ENCODE measurements around the gene MTCL1. TPM values are rescaled to one million over a fixed set of nuclear protein-coding genes. Genes with fewer than 3 reads are reported as not detected.

The MTCL1 gene
- total RNA-seq, 2 experiments from 2014 or later = 0.14 to 0.43 TPM

- Mint-ChIP-seq H3K27ac (no peak overlapping the region), H3K4me1 (peaks cover 9% of the 10 kb centered on the region), H3K4me3 (no peak overlapping the region), H3K27me3 (no peaks in the 10 kb centered on the region), H3K36me3 (no peaks in the 10 kb centered on the region), H3K9me3 (no peaks in the 10 kb centered on the region)
- DNase-seq = no peak
Measured at GRCh38 chr18:8803063-8803795, 97.9 kb downstream of the MTCL1 start.

DNA sequence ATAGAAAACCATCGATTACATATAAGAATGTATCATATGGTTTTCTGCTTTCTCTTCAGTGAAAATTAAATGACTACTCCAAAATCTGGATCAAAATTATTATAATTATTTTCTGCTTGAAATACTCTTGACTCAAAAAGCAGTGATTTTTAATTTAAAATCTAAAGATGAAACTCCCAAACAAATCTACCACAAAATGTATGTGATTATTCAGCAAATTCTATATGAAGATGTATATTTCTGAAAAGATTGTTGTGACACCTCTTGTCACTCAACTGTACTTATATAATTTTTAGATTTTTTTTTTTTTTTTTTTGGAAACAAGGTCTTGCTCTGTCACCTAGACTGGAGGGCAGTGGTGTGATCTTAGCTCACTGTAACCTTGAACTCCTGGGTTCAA lies 98.6 kb downstream of the MTCL1 start:
- H3K4me3 Mint-ChIP-seq = no peak overlapping the region
- no peaks in the 10 kb centered on the region for H3K9me3 Mint-ChIP-seq
- peaks cover 9% of the 10 kb centered on the region for H3K4me1 Mint-ChIP-seq
- no peak overlapping the region for H3K27ac Mint-ChIP-seq
- H3K36me3 Mint-ChIP-seq = no peaks in the 10 kb centered on the region
- DNase-seq = no peak
- no peaks in the 10 kb centered on the region for H3K27me3 Mint-ChIP-seq

GRCh38 chr18:8805552-8805951 lies 100.2 kb downstream of the MTCL1 start:
- no peaks in the 10 kb centered on the region for H3K36me3 Mint-ChIP-seq
- H3K9me3 Mint-ChIP-seq = no peaks in the 10 kb centered on the region
- H3K27me3 Mint-ChIP-seq = no peaks in the 10 kb centered on the region
- H3K27ac Mint-ChIP-seq = no peak overlapping the region
- H3K4me1 Mint-ChIP-seq = peaks cover 9% of the 10 kb centered on the region
- no peak overlapping the region for H3K4me3 Mint-ChIP-seq
- DNase-seq = no peak

DNA sequence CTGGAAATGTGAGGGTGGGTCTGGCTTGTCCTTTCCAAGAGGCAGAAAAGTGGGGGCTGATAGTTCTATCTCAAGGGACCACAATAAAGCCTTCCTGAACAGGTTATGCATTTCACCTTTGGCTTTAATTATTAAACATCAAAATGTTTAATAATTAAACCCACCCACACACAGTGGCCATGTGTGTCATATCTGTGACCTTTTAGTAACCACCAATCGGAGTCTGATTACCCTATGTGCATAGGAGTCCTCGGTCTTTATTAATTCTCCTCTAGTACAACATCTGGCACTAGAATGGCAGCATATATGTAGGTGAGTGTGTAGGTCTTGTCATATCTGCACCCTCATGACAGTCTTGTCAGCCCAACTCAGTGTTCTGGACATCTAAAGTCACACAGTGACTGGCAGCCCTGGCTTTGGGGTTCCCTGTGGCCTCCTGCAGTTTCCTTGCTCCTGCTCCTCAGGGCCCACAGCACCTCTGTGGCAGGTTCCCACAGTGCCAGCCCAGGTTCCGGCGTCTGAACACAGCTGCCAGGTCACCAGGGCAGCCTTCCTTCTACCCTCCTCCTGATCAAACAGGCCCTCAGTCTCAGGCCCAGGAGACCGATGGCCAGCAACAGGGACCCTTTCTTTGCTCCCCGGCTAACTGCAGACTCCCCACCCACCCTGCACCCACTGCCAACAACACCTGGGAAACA lies 100.9 kb downstream of the MTCL1 start:
- no peak for DNase-seq
- Mint-ChIP-seq H3K4me3 (no peak overlapping the region), H3K9me3 (no peaks in the 10 kb centered on the region), H3K4me1 (peaks cover 13% of the 10 kb centered on the region), H3K27ac (no peak overlapping the region), H3K27me3 (no peaks in the 10 kb centered on the region), H3K36me3 (no peaks in the 10 kb centered on the region)

DNA sequence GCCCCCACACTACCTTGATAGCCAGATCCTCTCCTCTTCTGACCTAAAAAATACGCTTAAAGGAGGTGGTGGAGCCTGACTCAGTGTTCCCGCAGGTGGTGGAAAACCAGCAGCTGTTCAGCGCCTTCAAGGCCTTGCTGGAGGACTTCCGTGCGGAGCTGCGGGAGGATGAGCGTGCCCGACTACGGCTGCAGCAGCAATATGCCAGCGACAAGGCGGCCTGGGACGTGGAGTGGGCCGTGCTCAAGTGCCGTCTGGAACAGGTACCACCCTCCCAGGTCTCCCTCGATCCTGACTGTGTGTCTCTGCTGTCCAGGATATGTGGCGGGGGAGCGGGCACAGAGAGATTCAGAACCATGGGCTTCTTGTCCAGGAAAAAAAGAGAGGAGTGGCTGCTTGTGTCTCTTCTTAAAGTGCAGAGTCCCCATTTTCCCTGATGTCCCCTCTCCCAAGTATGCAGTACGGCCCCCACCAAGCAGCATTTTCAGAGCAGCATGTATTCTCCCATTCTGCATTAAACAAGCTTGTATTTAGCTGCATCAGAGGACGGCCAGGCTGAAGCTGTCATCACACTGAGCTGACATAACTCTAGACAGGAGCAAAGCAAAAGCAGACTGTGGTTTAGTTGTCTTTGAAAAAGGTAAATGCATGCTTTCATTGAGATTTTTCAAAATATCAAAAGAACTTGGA lies 101.6 kb downstream of the MTCL1 start:
- H3K4me1 Mint-ChIP-seq = peaks cover 13% of the 10 kb centered on the region
- H3K36me3 Mint-ChIP-seq = no peaks in the 10 kb centered on the region
- no peak overlapping the region for H3K4me3 Mint-ChIP-seq
- DNase-seq = no peak
- no peaks in the 10 kb centered on the region for H3K27me3 Mint-ChIP-seq
- no peak overlapping the region for H3K27ac Mint-ChIP-seq
- no peaks in the 10 kb centered on the region for H3K9me3 Mint-ChIP-seq

DNA sequence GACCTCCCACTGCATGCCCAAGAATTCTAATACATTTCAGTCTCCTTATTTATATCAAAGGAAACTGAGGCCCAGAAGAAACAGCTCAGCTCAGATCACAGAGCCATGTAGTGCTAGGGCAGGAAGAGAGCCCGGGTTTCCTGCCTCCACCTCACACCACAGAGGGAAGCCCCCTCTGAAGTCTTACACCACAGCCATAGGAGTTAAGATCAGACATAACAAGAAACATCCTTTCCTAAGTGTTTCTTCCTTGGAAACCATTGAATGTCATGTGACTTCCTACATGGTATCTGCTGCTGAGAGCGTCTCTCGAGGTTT lies 102.1 kb downstream of the MTCL1 start:
- no peak overlapping the region for H3K4me3 Mint-ChIP-seq
- no peak for DNase-seq
- H3K27me3 Mint-ChIP-seq = no peaks in the 10 kb centered on the region
- H3K9me3 Mint-ChIP-seq = no peaks in the 10 kb centered on the region
- H3K27ac Mint-ChIP-seq = no peak overlapping the region
- H3K4me1 Mint-ChIP-seq = peaks cover 13% of the 10 kb centered on the region
- H3K36me3 Mint-ChIP-seq = no peaks in the 10 kb centered on the region

DNA sequence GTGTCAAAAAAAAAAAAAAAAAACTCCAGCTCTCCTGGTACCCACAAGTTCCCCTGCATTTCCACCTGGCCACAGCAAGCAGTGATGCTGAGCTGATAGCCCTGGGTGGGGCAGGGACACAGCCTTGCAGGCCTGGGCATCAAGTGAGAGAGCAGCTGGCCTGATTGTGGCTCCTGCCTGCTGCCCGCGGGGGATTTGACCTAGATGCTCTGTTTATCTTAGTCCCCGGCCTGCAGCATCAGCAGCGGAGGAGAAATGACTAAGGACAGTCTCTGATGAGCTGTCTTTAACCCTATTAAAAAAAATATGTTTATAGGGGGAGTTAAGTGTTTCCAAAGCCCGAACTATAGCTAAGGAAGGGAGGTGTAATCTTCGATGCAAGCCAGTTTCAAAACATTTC lies 102.6 kb downstream of the MTCL1 start:
- Mint-ChIP-seq H3K4me3 (no peak overlapping the region), H3K4me1 (peaks cover 13% of the 10 kb centered on the region), H3K27ac (no peak overlapping the region), H3K36me3 (no peaks in the 10 kb centered on the region), H3K9me3 (no peaks in the 10 kb centered on the region), H3K27me3 (no peaks in the 10 kb centered on the region)
- DNase-seq = no peak

DNA sequence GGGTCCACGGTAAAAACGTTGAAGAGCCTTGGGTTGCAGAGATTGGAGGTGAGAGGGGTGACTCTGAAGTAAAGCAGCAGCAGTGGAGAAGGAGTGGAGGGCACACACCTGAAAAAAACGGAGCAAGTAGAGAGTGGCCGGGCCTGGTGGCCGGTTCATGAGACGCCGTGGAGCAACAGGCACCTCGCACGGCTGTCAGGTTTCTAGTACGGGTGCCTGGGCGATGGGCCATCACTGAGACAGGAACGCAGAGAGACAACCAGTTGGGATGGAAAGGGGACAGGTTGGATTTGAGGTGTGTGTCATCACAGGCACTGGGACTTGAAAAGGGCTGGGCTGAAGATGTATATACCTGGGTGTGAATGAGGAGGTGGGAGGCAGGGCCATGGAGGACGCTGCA lies 104.2 kb downstream of the MTCL1 start:
- H3K27me3 Mint-ChIP-seq = no peaks in the 10 kb centered on the region
- H3K9me3 Mint-ChIP-seq = no peaks in the 10 kb centered on the region
- no peak for DNase-seq
- peaks cover 13% of the 10 kb centered on the region for H3K4me1 Mint-ChIP-seq
- no peak overlapping the region for H3K4me3 Mint-ChIP-seq
- H3K36me3 Mint-ChIP-seq = no peaks in the 10 kb centered on the region
- H3K27ac Mint-ChIP-seq = no peak overlapping the region

- H3K36me3 Mint-ChIP-seq = no peaks in the 10 kb centered on the region
- H3K27me3 Mint-ChIP-seq = no peaks in the 10 kb centered on the region
- H3K4me1 Mint-ChIP-seq = peaks cover 13% of the 10 kb centered on the region
- no peaks in the 10 kb centered on the region for H3K9me3 Mint-ChIP-seq
- no peak overlapping the region for H3K4me3 Mint-ChIP-seq
- no peak overlapping the region for H3K27ac Mint-ChIP-seq
- no peak for DNase-seq
Measured at GRCh38 chr18:8810157-8810556, 104.8 kb downstream of the MTCL1 start.

DNA sequence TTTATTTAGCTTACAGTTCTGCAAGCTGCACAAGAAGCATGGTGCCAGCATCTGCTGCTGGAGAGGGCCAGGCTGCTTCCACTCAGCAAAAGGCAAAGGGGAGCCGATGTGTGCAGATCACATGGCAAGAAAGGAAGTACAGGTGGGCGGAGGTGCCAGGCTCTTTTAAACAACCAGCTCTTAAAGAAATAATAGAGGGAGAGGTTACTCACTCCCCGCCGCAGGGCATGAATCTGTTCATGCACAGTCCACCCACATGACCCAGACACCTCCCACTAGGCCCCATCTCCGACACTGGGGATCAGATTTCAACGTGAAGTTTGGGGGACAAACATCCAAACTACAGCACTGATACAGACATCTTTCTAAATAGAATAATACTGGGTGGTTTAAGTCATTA lies 105.8 kb downstream of the MTCL1 start:
- peaks cover 13% of the 10 kb centered on the region for H3K4me1 Mint-ChIP-seq
- H3K4me3 Mint-ChIP-seq = no peak overlapping the region
- no peaks in the 10 kb centered on the region for H3K36me3 Mint-ChIP-seq
- no peaks in the 10 kb centered on the region for H3K27me3 Mint-ChIP-seq
- H3K27ac Mint-ChIP-seq = no peak overlapping the region
- DNase-seq = no peak
- no peaks in the 10 kb centered on the region for H3K9me3 Mint-ChIP-seq

- no peaks in the 10 kb centered on the region for H3K36me3 Mint-ChIP-seq
- peaks cover 5% of the 10 kb centered on the region for H3K4me1 Mint-ChIP-seq
- H3K4me3 Mint-ChIP-seq = no peak overlapping the region
- H3K27ac Mint-ChIP-seq = no peak overlapping the region
- H3K9me3 Mint-ChIP-seq = no peaks in the 10 kb centered on the region
- DNase-seq = no peak
- H3K27me3 Mint-ChIP-seq = no peaks in the 10 kb centered on the region
Measured at GRCh38 chr18:8812631-8813030, 107.3 kb downstream of the MTCL1 start.

DNA sequence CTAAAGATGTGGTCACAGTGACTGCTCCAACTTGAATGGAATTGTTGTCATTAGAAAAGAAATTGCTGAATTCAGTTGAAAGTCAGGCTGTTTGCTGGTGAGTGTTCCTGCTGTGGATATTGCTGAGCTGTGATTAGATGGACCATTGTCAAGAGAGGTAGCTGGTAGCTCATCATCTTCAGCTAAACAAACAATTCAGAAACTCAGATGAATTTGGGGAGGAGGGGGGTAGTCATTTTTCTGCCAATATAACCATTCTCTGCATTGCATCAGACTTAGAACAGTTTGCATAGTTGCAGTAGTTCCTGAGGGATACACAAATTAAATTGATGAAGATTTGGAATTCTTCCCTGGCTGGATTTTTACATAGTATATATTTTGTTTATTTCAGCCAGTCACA lies 108.3 kb downstream of the MTCL1 start:
- Mint-ChIP-seq H3K27me3 (no peaks in the 10 kb centered on the region), H3K4me3 (no peak overlapping the region), H3K36me3 (no peaks in the 10 kb centered on the region), H3K9me3 (no peaks in the 10 kb centered on the region), H3K4me1 (peaks cover 4% of the 10 kb centered on the region), H3K27ac (no peak overlapping the region)
- no peak for DNase-seq

GRCh38 chr18:8814206-8814605 lies 108.8 kb downstream of the MTCL1 start:
- no peak overlapping the region for H3K4me3 Mint-ChIP-seq
- H3K27me3 Mint-ChIP-seq = no peaks in the 10 kb centered on the region
- no peak for DNase-seq
- no peaks in the 10 kb centered on the region for H3K36me3 Mint-ChIP-seq
- H3K4me1 Mint-ChIP-seq = peaks cover 4% of the 10 kb centered on the region
- H3K9me3 Mint-ChIP-seq = no peaks in the 10 kb centered on the region
- no peak overlapping the region for H3K27ac Mint-ChIP-seq

- H3K9me3 Mint-ChIP-seq = no peaks in the 10 kb centered on the region
Measured at GRCh38 chr18:8816220-8816619, 110.9 kb downstream of the MTCL1 start.

GRCh38 chr18:8816816-8817215 lies 111.5 kb downstream of the MTCL1 start:
- Mint-ChIP-seq H3K9me3 (no peaks in the 10 kb centered on the region), H3K36me3 (no peaks in the 10 kb centered on the region), H3K4me3 (no peak overlapping the region), H3K4me1 (no peaks in the 10 kb centered on the region), H3K27ac (no peak overlapping the region), H3K27me3 (no peaks in the 10 kb centered on the region)
- no peak for DNase-seq

More at GRCh38 chr18:8816220-8816619, 110.9 kb downstream of the MTCL1 start:
- Mint-ChIP-seq H3K27ac (no peak overlapping the region), H3K4me3 (no peak overlapping the region), H3K27me3 (no peaks in the 10 kb centered on the region), H3K4me1 (no peaks in the 10 kb centered on the region), H3K36me3 (no peaks in the 10 kb centered on the region)
- DNase-seq = no peak

GRCh38 chr18:8818982-8819381 lies 113.6 kb downstream of the MTCL1 start:
- Mint-ChIP-seq H3K27me3 (no peaks in the 10 kb centered on the region), H3K4me3 (no peak overlapping the region), H3K27ac (no peak overlapping the region), H3K36me3 (no peaks in the 10 kb centered on the region), H3K4me1 (no peaks in the 10 kb centered on the region), H3K9me3 (no peaks in the 10 kb centered on the region)
- DNase-seq = no peak

Measured in activated naive CD8-positive, alpha-beta T cell treated with anti-CD3 and anti-CD28 coated beads for 36 hours (primary cell).